IMR-90 (cell line): Measurements from ENCODE around the gene ADAMTSL5. TPM values are rescaled to one million over a fixed set of nuclear protein-coding genes. Genes with fewer than 3 reads are reported as not detected.

Experiments used
- polyA plus RNA-seq, 3 experiments: library from polyadenylated mRNA; depleted of rRNA; stranded (reverse); fragments of >200 nt; gene quantifications; 2 replicates each; pipeline ENCODE4 v1.2.3, GENCODE V29; 2012; ENCODE audit warnings: low replicate concordance in 1 of 3
- total RNA-seq: library from RNA; depleted of rRNA; stranded (reverse); fragments of >200 nt; gene quantifications from 2 replicates; pipeline ENCODE4 v1.2.3, GENCODE V29; 2012; rRNA removed

The ADAMTSL5 gene
- total and polyA plus RNA-seq, 2 of the 4 experiments (the other 2 are of a cell fraction), result 0.90 to 10.8 TPM

Other genes with a start within 250 kb of the ADAMTSL5 start
- 226 and 299 TPM in 2 replicates for gene CIRBP, start 243.7 kb downstream of the ADAMTSL5 start, total RNA-seq
- 405 and 542 TPM in 2 replicates for gene CIRBP, start 243.7 kb downstream of the ADAMTSL5 start, polyA plus RNA-seq (2012; rRNA removed)
- 7.5 and 10.6 TPM in 2 replicates for gene FAM174C, start 237.5 kb downstream of the ADAMTSL5 start, total RNA-seq
- 61.8 and 93.4 TPM in 2 replicates for gene FAM174C, start 237.5 kb downstream of the ADAMTSL5 start, polyA plus RNA-seq (2012; rRNA removed)
- not detected in 2 replicates for gene EFNA2, start 227.1 kb downstream of the ADAMTSL5 start, total RNA-seq
- not detected in 2 replicates for gene EFNA2, start 227.1 kb downstream of the ADAMTSL5 start, polyA plus RNA-seq (2012; rRNA removed)
- gene NDUFS7, start 129.1 kb downstream of the ADAMTSL5 start, total RNA-seq, result 60.8 and 64.7 TPM in 2 replicates
- gene NDUFS7, start 129.1 kb downstream of the ADAMTSL5 start, polyA plus RNA-seq (2012; rRNA removed), result 136 and 167 TPM in 2 replicates
- gene GAMT, start 111.5 kb downstream of the ADAMTSL5 start, total RNA-seq, result 22.8 and 23.9 TPM in 2 replicates
- gene GAMT, start 111.5 kb downstream of the ADAMTSL5 start, polyA plus RNA-seq (2012; rRNA removed), result 51.8 and 63.6 TPM in 2 replicates
- gene DAZAP1, start 105.4 kb downstream of the ADAMTSL5 start, total RNA-seq, result 22.0 and 35.3 TPM in 2 replicates
- gene DAZAP1, start 105.4 kb downstream of the ADAMTSL5 start, polyA plus RNA-seq (2012; rRNA removed), result 62.8 and 63.6 TPM in 2 replicates
- 834 and 1,179 TPM in 2 replicates for gene RPS15, start 74.6 kb downstream of the ADAMTSL5 start, total RNA-seq
- gene RPS15, start 74.6 kb downstream of the ADAMTSL5 start, polyA plus RNA-seq (2012; rRNA removed), result 1,855 and 2,269 TPM in 2 replicates
- 0.28 and 0.36 TPM in 2 replicates for gene APC2, start 62.9 kb downstream of the ADAMTSL5 start, total RNA-seq
- gene APC2, start 62.9 kb downstream of the ADAMTSL5 start, polyA plus RNA-seq (2012; rRNA removed), result 0.41 and 0.42 TPM in 2 replicates
- gene C19orf25, start 33.8 kb downstream of the ADAMTSL5 start, total RNA-seq, result 10.4 and 10.6 TPM in 2 replicates
- 34.9 and 40.8 TPM in 2 replicates for gene C19orf25, start 33.8 kb downstream of the ADAMTSL5 start, polyA plus RNA-seq (2012; rRNA removed)
- 0.56 and 0.72 TPM in 2 replicates for gene PCSK4, start 22.7 kb downstream of the ADAMTSL5 start, total RNA-seq
- gene PCSK4, start 22.7 kb downstream of the ADAMTSL5 start, polyA plus RNA-seq (2012; rRNA removed), result 1.7 and 2.9 TPM in 2 replicates
- 1.3 and 1.7 TPM in 2 replicates for gene REEP6, start 21.8 kb downstream of the ADAMTSL5 start, total RNA-seq
- 2.2 and 3.2 TPM in 2 replicates for gene REEP6, start 21.8 kb downstream of the ADAMTSL5 start, polyA plus RNA-seq (2012; rRNA removed)
- gene PLK5, start 11.1 kb upstream of the ADAMTSL5 start, total RNA-seq, result not detected in 2 replicates
- gene PLK5, start 11.1 kb upstream of the ADAMTSL5 start, polyA plus RNA-seq (2012; rRNA removed), result 0.04 TPM in 1 of 2 replicates, not detected in the other
- gene MEX3D, start 55.3 kb upstream of the ADAMTSL5 start, total RNA-seq, result 9.1 and 11.9 TPM in 2 replicates
- gene MEX3D, start 55.3 kb upstream of the ADAMTSL5 start, polyA plus RNA-seq (2012; rRNA removed), result 9.6 and 18.2 TPM in 2 replicates
- gene MBD3, start 79.8 kb upstream of the ADAMTSL5 start, total RNA-seq, result 42.5 and 47.5 TPM in 2 replicates
- 66.3 and 79.9 TPM in 2 replicates for gene MBD3, start 79.8 kb upstream of the ADAMTSL5 start, polyA plus RNA-seq (2012; rRNA removed)
- 22.8 and 29.2 TPM in 2 replicates for gene UQCR11, start 92.4 kb upstream of the ADAMTSL5 start, total RNA-seq
- 177 and 248 TPM in 2 replicates for gene UQCR11, start 92.4 kb upstream of the ADAMTSL5 start, polyA plus RNA-seq (2012; rRNA removed)
- 29.9 and 37.5 TPM in 2 replicates for gene TCF3, start 139.6 kb upstream of the ADAMTSL5 start, total RNA-seq
- gene TCF3, start 139.6 kb upstream of the ADAMTSL5 start, polyA plus RNA-seq (2012; rRNA removed), result 127 and 144 TPM in 2 replicates
- gene ONECUT3, start 240.5 kb upstream of the ADAMTSL5 start, total RNA-seq, result not detected in 2 replicates
- not detected in 2 replicates for gene ONECUT3, start 240.5 kb upstream of the ADAMTSL5 start, polyA plus RNA-seq (2012; rRNA removed)